Measurements from ENCODE around the gene RNF213.
A peak's percentile ranks its signal among the peaks of the same experiment; 100 is the strongest.

Gene RNF213

GRCh38 chr17:80253631-80254395 lies 6.8 kb upstream of the RNF213 start (continued):
- TF ChIP-seq MZF1 (tag by site-specific recombination; IDR thresholded peaks at IDR 0.05; ENCODE audit: borderline replicate concordance) (no peak), ZNF830 (tag by site-specific recombination; IDR thresholded peaks at IDR 0.05; ENCODE audit: low read depth) (no peak), ZNF510 (tag by site-specific recombination; IDR thresholded peaks at IDR 0.05; ENCODE audit: insufficient replicate concordance) (no peak), PRDM1 (tag by site-specific recombination; IDR thresholded peaks at IDR 0.05) (peak; percentile 95), PATZ1 (tag by site-specific recombination; IDR thresholded peaks at IDR 0.05) (no peak), KLF7 (tag by site-specific recombination; IDR thresholded peaks at IDR 0.05; ENCODE audit: borderline replicate concordance) (no peak), OVOL3 (tag by site-specific recombination; IDR thresholded peaks at IDR 0.05) (no peak), ZNF416 (tag by site-specific recombination; IDR thresholded peaks at IDR 0.05) (no peak), ZNF10 (tag by site-specific recombination; IDR thresholded peaks at IDR 0.05) (no peak), ZNF184 (tag by site-specific recombination; IDR thresholded peaks at IDR 0.05) (no peak), ZBTB1 (tag by site-specific recombination; IDR thresholded peaks at IDR 0.05) (no peak), ZSCAN30 (tag by site-specific recombination; IDR thresholded peaks at IDR 0.05) (no peak), ATF2 (tag by site-specific recombination; IDR thresholded peaks at IDR 0.05; ENCODE audit: low read depth) (no peak), SETDB1 (IDR thresholded peaks at IDR 0.05; ENCODE audit: insufficient read length, low read length) (no peak), BCL11A (tag by site-specific recombination; IDR thresholded peaks at IDR 0.05; ENCODE audit: low read depth) (no peak), ZNF670 (tag by site-specific recombination; IDR thresholded peaks at IDR 0.05; ENCODE audit: low read depth) (no peak)

GRCh38 chr17:80254396-80255251 lies 6.0 kb upstream of the RNF213 start:
- Histone ChIP-seq H3K27ac (ENCODE audit: extremely low read depth, low read depth, low read length) (no peak overlapping the region), H3K4me3 (ENCODE audit: low read depth, low read length) (no peak overlapping the region), H3K9me3 (ENCODE audit: control insufficient read depth, insufficient read depth, low read depth, low read length) (no peaks in the 10 kb centered on the region), H3K36me3 (ENCODE audit: control insufficient read depth in 2 of 2, insufficient read depth in 1 of 2, low read length in 2 of 2) (peaks cover 2 to 28% of the 10 kb centered on the region in 2 experiments; a peak in 2 of 3 replicates), H3K4me1 (ENCODE audit: control insufficient read depth, insufficient read depth, low read length) (peaks cover 3% of the 10 kb centered on the region; the same call in 1 of the 2 replicates)
- POLR2A ChIA-PET: interaction anchor here (0.7 kb wide), 1 partner anchor 943 kb away, joined by 5 read pairs; no protein-coding TSS in a partner anchor
- TF ChIP-seq ZNF600 (tag by site-specific recombination; IDR thresholded peaks at IDR 0.05) (peak; percentile 73), ZNF830 (tag by site-specific recombination; IDR thresholded peaks at IDR 0.05; ENCODE audit: low read depth) (no peak), EGR2 (tag by site-specific recombination; IDR thresholded peaks at IDR 0.05; ENCODE audit: low read depth) (no peak), SCRT1 (tag by site-specific recombination; IDR thresholded peaks at IDR 0.05; ENCODE audit: borderline replicate concordance) (peak; percentile 59; the same call in 1 of the 2 replicates), SP7 (tag by site-specific recombination; IDR thresholded peaks at IDR 0.05) (peak; percentile 40; the same call in 1 of the 2 replicates), SCRT2 (tag by site-specific recombination; IDR thresholded peaks at IDR 0.05) (peak; percentile 66), KLF8 (tag by site-specific recombination; IDR thresholded peaks at IDR 0.05) (peak; percentile 16; the same call in 1 of the 2 replicates), BCL6B (tag by site-specific recombination; IDR thresholded peaks at IDR 0.05) (0 out of 2 replicates have a peak, but pooled peaks have one; percentile 22), ZBTB17 (tag by site-specific recombination; IDR thresholded peaks at IDR 0.05) (0 out of 2 replicates have a peak, but pooled peaks have one; percentile 23)
- CTCF ChIA-PET: no interaction called here

Measured in HEK293 (cell line).